ENCODE results near the gene RHOH. TPM values are rescaled to one million over a fixed set of nuclear protein-coding genes. Genes with fewer than 3 reads are reported as not detected.
A peak's percentile ranks its signal among the peaks of the same experiment; 100 is the strongest.

RHOH gene
- total RNA-seq, 1 donor from 2014 or later, result 11.2 TPM

- H3F3A ChIP-seq (ENCODE audit: low read depth), result peaks cover 5% of the 10 kb centered on the region
- no peaks in the 10 kb centered on the region for H4K20me1 ChIP-seq (ENCODE audit: low read depth)
- no peak overlapping the region for H3K4me2 ChIP-seq
- H3K4me1 ChIP-seq, result peaks cover 5% of the 10 kb centered on the region
- TF ChIP-seq EZH2 (IDR thresholded peaks at IDR 0.05) (no peak), EZH2phosphoT487 (IDR thresholded peaks at IDR 0.05) (no peak), CTCF (IDR thresholded peaks at IDR 0.05) (no peak)
- H3K27ac ChIP-seq, result no peak overlapping the region
- no peak for DNase-seq (ENCODE audit: low spot score)
- no peak overlapping the region for H3K9ac ChIP-seq
- Mint-ChIP-seq H3K36me3 (peaks cover 4% of the 10 kb centered on the region), H3K27ac (peak overlapping the region; percentile 33), H3K9me3 (peaks cover 4% of the 10 kb centered on the region), H3K4me1 (peaks cover 32% of the 10 kb centered on the region), H3K4me3 (no peak overlapping the region), H3K27me3 (ENCODE audit: insufficient read depth, low read depth) (peaks cover 12% of the 10 kb centered on the region)
- H3K4me3 ChIP-seq, result no peak overlapping the region
- H2AFZ ChIP-seq (replicated peaks), result peak overlapping the region; percentile 42
- H3K36me3 ChIP-seq, result no peaks in the 10 kb centered on the region
- H3K9me3 ChIP-seq (ENCODE audit: low read depth), result no peaks in the 10 kb centered on the region
- H3K79me2 ChIP-seq (ENCODE audit: low read depth), result no peaks in the 10 kb centered on the region
- H3K27me3 ChIP-seq, result no peaks in the 10 kb centered on the region
Measured at GRCh38 chr4:40283413-40283812, 86.6 kb downstream of the RHOH start.

DNA sequence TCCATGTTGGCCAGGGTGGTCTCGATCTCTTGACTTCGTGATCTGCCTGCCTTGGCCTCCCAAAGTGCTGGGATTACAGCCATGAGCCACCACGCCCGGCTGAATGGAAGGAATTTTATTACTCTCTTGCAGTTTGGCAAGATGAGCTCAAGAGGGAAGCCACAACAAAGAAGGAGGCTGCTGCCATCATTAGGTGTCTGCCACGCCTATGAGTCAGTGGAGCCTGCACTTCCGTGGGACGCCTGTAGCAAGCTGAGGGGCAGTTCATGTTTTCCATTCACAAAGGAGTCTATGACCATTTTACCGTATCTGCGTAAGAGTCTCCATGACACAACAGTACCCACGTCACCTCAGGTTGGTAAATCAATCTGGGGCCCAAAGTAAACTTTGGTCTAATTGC is 87.1 kb downstream of the RHOH start:
- no peak for TF ChIP-seq CTCF (IDR thresholded peaks at IDR 0.05)
- no peak for TF ChIP-seq EZH2phosphoT487 (IDR thresholded peaks at IDR 0.05)
- TF ChIP-seq EZH2 (IDR thresholded peaks at IDR 0.05), result no peak
- H3K4me1 ChIP-seq, result peaks cover 5% of the 10 kb centered on the region
- H2AFZ ChIP-seq (replicated peaks), result no peak overlapping the region
- no peaks in the 10 kb centered on the region for H3K27me3 ChIP-seq
- no peak overlapping the region for H3K4me3 Mint-ChIP-seq
- H3K36me3 ChIP-seq, result no peaks in the 10 kb centered on the region
- no peaks in the 10 kb centered on the region for H3K79me2 ChIP-seq (ENCODE audit: low read depth)
- H3K27ac Mint-ChIP-seq, result no peak overlapping the region
- no peak overlapping the region for H3K4me3 ChIP-seq
- H3K4me1 Mint-ChIP-seq, result peaks cover 32% of the 10 kb centered on the region
- no peaks in the 10 kb centered on the region for H4K20me1 ChIP-seq (ENCODE audit: low read depth)
- peaks cover 4% of the 10 kb centered on the region for H3K9me3 Mint-ChIP-seq
- DNase-seq (ENCODE audit: low spot score), result no peak
- no peak overlapping the region for H3K9ac ChIP-seq
- no peak overlapping the region for H3K4me2 ChIP-seq
- H3F3A ChIP-seq (ENCODE audit: low read depth), result peaks cover 5% of the 10 kb centered on the region
- H3K27me3 Mint-ChIP-seq (ENCODE audit: insufficient read depth, low read depth), result peaks cover 15% of the 10 kb centered on the region
- no peaks in the 10 kb centered on the region for H3K9me3 ChIP-seq (ENCODE audit: low read depth)
- peaks cover 4% of the 10 kb centered on the region for H3K36me3 Mint-ChIP-seq
- H3K27ac ChIP-seq, result no peak overlapping the region

- DNase-seq (ENCODE audit: low spot score), result no peak
- H3K27me3 ChIP-seq, result no peaks in the 10 kb centered on the region
- no peak overlapping the region for H3K27ac ChIP-seq
- H3K79me2 ChIP-seq (ENCODE audit: low read depth), result no peaks in the 10 kb centered on the region
- H3K27me3 Mint-ChIP-seq (ENCODE audit: insufficient read depth, low read depth), result peaks cover 15% of the 10 kb centered on the region
- H3K4me3 ChIP-seq, result no peak overlapping the region
- H3K4me3 Mint-ChIP-seq, result peak overlapping the region; percentile 59
- peaks cover 4% of the 10 kb centered on the region for H3K9me3 Mint-ChIP-seq
- TF ChIP-seq CTCF (IDR thresholded peaks at IDR 0.05) (no peak), EZH2phosphoT487 (IDR thresholded peaks at IDR 0.05) (no peak), EZH2 (IDR thresholded peaks at IDR 0.05) (no peak)
- no peaks in the 10 kb centered on the region for H4K20me1 ChIP-seq (ENCODE audit: low read depth)
- H3K36me3 Mint-ChIP-seq, result peaks cover 4% of the 10 kb centered on the region
- no peak overlapping the region for H2AFZ ChIP-seq (replicated peaks)
- H3K9ac ChIP-seq, result no peak overlapping the region
- peaks cover 8% of the 10 kb centered on the region for H3K4me1 ChIP-seq
- peaks cover 5% of the 10 kb centered on the region for H3F3A ChIP-seq (ENCODE audit: low read depth)
- H3K4me2 ChIP-seq, result no peak overlapping the region
- no peaks in the 10 kb centered on the region for H3K9me3 ChIP-seq (ENCODE audit: low read depth)
- H3K4me1 Mint-ChIP-seq, result peaks cover 42% of the 10 kb centered on the region
- H3K36me3 ChIP-seq, result no peaks in the 10 kb centered on the region
- H3K27ac Mint-ChIP-seq, result peak overlapping the region; percentile 97
Measured at GRCh38 chr4:40285692-40286091, 88.9 kb downstream of the RHOH start.
